Suprapubic skin (tissue), 4 donors: ENCODE measurements around the gene ATXN10.

Experiments used
- CTCF ChIP-seq, 2 donors: fragments of 200-600 bp in 1 of 2; fragments of 450-650 bp in 1 of 2; sonication (generic) in 1 of 2; IDR thresholded peaks; one replicate each; pipeline ENCODE4 v1.5.1; 2016 to 2019; ENCODE audit warnings: antibody characterized with exemption in 2 of 2, mild to moderate bottlenecking in 1 of 2, moderate library complexity in 1 of 2
- EP300 ChIP-seq: sonication (generic); formaldehyde crosslinking; IDR thresholded peaks from one replicate; pipeline ENCODE4 v1.6.1; 2017; ENCODE audit warnings: antibody characterized with exemption
- POLR2AphosphoS5 ChIP-seq, 3 donors: sonication (generic); formaldehyde crosslinking; IDR thresholded peaks; one replicate each; pipeline ENCODE4 v1.6.1; 2017; ENCODE audit warnings: antibody characterized with exemption in 3 of 3

- TF ChIP-seq CTCF (IDR thresholded peaks at IDR 0.05) (no peak), POLR2AphosphoS5 (IDR thresholded peaks at IDR 0.05) (no peak), EP300 (no peak)
Observed at GRCh38 chr22:45816776-45817175, 145.1 kb downstream of the ATXN10 start.
